Lung (tissue), 12 donors: ENCODE results near the gene CEND1. TPM values are rescaled to one million over a fixed set of nuclear protein-coding genes. Genes with fewer than 3 reads are reported as not detected.

Experiments used
- ATAC-seq: fragments of 200-7000 bp; cut with Tn5 transposase; one replicate; pipeline ENCODE4 v1.9.1; 2020; ENCODE audit warnings: moderate number of reproducible peaks; ENCODE audit not compliant: insufficient read depth, low FRiP score
- DNase-seq, 3 donors: peaks; one replicate each; pipeline ENCODE4 v3.0.0-alpha.2; 2013 to 2017
- H3K27ac ChIP-seq, 2 donors: one replicate each; pipeline ENCODE4 v1.5.1; 2013; ENCODE audit warnings: mild to moderate bottlenecking in 2 of 2, moderate library complexity in 2 of 2, control low read depth in 1 of 2, inconsistent platforms in 1 of 2, low read depth in 1 of 2, low read length in 1 of 2
- H3K27me3 ChIP-seq, 3 donors: one replicate each; pipeline ENCODE4 v1.5.1; 2013; ENCODE audit warnings: low read length in 2 of 3; ENCODE audit not compliant: control insufficient read depth in 3 of 3, insufficient read depth in 3 of 3
- H3K36me3 ChIP-seq, 4 donors: one replicate each; pipeline ENCODE4 v1.5.1; 2013; ENCODE audit warnings: low read length in 4 of 4, mild to moderate bottlenecking in 1 of 4, moderate library complexity in 1 of 4; ENCODE audit not compliant: control insufficient read depth in 4 of 4, insufficient read depth in 4 of 4
- H3K4me1 ChIP-seq, 5 donors: one replicate each; pipeline ENCODE4 v1.5.1; 2013; ENCODE audit warnings: low read length in 5 of 5, mild to moderate bottlenecking in 2 of 5, moderate library complexity in 1 of 5; ENCODE audit not compliant: control insufficient read depth in 5 of 5, insufficient read depth in 5 of 5
- H3K4me3 ChIP-seq: one replicate; pipeline ENCODE4 v1.5.1; 2013; ENCODE audit warnings: mild to moderate bottlenecking, control low read depth, moderate library complexity
- H3K9ac ChIP-seq, 2 donors: one replicate each; pipeline ENCODE4 v1.5.1; 2013; ENCODE audit warnings: low read length in 2 of 2, control low read depth in 1 of 2; ENCODE audit not compliant: insufficient read depth in 1 of 2
- H3K9me3 ChIP-seq, 4 donors: one replicate each; pipeline ENCODE4 v1.5.1; 2013; ENCODE audit warnings: low read length in 3 of 4, mild to moderate bottlenecking in 1 of 4, moderate library complexity in 1 of 4; ENCODE audit not compliant: control insufficient read depth in 4 of 4, insufficient read depth in 3 of 4
- CTCF ChIP-seq: IDR thresholded peaks from 2 replicates; pipeline ENCODE4 v1.5.1; 2012; ENCODE audit warnings: mild to moderate bottlenecking; ENCODE audit errors: control extremely low read depth, extremely low read depth
- whole genome bisulfite sequencing, 2 donors: extraction: QIAGEN DNeasy Blood & Tissue Kit; methylation state at CpG; one replicate each; pipeline ENCODE4 v1.1.7; 2013; 5-methylcytosine and 5-hydroxymethylcytosine counted together
- polyA plus RNA-seq, 2 donors: library from polyadenylated mRNA; stranded (reverse); fragments of 200-250 nt; gene quantifications; one replicate each; pipeline ENCODE4 v1.2.1, GENCODE V29; 2013
- total RNA-seq, 2 donors: library from RNA; depleted of rRNA in 1 of 2; stranded (reverse); fragments of >200 nt in 1 of 2; gene quantifications; one replicate each; pipeline ENCODE4 v1.2.1, GENCODE V29; 2014 to 2021
- donor health status: control.
- donor health status: control.
- donor health status: Bipolar disorder and iron deficiency.
- donor health status: healthy.
- donor health status: DM: yes; HTN: yes; CAD: no.

CEND1 gene
- total and polyA plus RNA-seq, 4 donors: 0.10 to 0.18 (median 0.14) TPM; not detected in 1

GRCh38 chr11:827146-827896 is 37.4 kb upstream of the CEND1 start:
- peak overlapping the region; percentile 24 for H3K4me3 ChIP-seq
- no peak for ATAC-seq
- H3K9ac ChIP-seq: no peak overlapping the region
- peaks cover 0 to 25% (median 2%) of the 10 kb centered on the region in 4 donors for H3K36me3 ChIP-seq
- peaks cover 0 to 3% (median 0%) of the 10 kb centered on the region in 4 donors for H3K9me3 ChIP-seq
- peak overlapping the region; percentile 41 to 84 for H3K27ac ChIP-seq
- peaks cover 0 to 63% (median 35%) of the 10 kb centered on the region in 5 donors for H3K4me1 ChIP-seq
- no peak for DNase-seq
- no peak for TF ChIP-seq CTCF
- peaks cover 0 to 24% (median 19%) of the 10 kb centered on the region in 3 donors for H3K27me3 ChIP-seq
- 4 to 8% methylated on average over 40 to 66 of the region's 66 CpGs for WGBS, 2 donors

- peaks cover under 1 to 57% (median 35%) of the 10 kb centered on the region in 5 donors for H3K4me1 ChIP-seq
These were observed 36.9 kb upstream of the CEND1 start for GRCh38 chr11:826836-827145.

DNA sequence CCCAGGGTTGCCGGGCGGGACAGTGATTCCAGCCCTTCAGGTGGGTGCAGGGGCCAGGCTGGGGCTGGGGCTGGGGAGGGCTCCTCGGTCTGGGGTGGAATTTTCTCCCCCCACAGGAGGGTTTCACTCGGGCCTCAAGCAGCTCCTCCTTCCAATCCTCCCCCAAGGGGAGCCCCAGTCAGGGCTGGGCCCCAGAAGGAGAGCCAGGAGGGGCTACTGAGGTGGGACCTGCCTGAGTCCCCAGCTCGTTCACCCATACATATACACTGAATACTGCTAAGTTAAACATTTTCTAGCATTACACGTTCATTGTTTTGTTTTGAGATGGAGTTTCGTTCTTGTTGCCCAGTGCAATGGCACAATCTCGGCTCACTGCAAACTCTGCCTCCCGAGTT is 36.3 kb upstream of the CEND1 start:
- H3K36me3 ChIP-seq: peaks cover 0 to 33% (median 2%) of the 10 kb centered on the region in 4 donors
- H3K4me3 ChIP-seq: no peak overlapping the region
- H3K9me3 ChIP-seq: peaks cover 0 to 3% (median 0%) of the 10 kb centered on the region in 4 donors
- peaks cover 0 to 18% (median 18%) of the 10 kb centered on the region in 3 donors for H3K27me3 ChIP-seq
- peaks cover 4 to 53% (median 35%) of the 10 kb centered on the region in 5 donors for H3K4me1 ChIP-seq
- no peak for TF ChIP-seq CTCF
- no peak overlapping the region for H3K27ac ChIP-seq
- WGBS, 2 donors: 63 to 71% methylated on average over 9 of the region's 9 CpGs
- no peak for ATAC-seq
- no peak for DNase-seq
- no peak overlapping the region for H3K9ac ChIP-seq

More at GRCh38 chr11:826836-827145, 36.9 kb upstream of the CEND1 start:
- ATAC-seq: no peak
- peak overlapping the region; percentile 41 to 84 for H3K27ac ChIP-seq
- H3K36me3 ChIP-seq: peaks cover 0 to 31% (median 2%) of the 10 kb centered on the region in 4 donors
- TF ChIP-seq CTCF: no peak
- H3K4me3 ChIP-seq: peak overlapping the region; percentile 24
- H3K9ac ChIP-seq: no peak overlapping the region
- no peak for DNase-seq
- peaks cover 0 to 3% (median 0%) of the 10 kb centered on the region in 4 donors for H3K9me3 ChIP-seq
- H3K27me3 ChIP-seq: peaks cover 0 to 22% (median 19%) of the 10 kb centered on the region in 3 donors
- WGBS, 2 donors: 0 to 1% methylated on average over 22 of the region's 22 CpGs
